ENCODE data around the gene MYRFL.

MYRFL gene

GRCh38 chr12:69896653-69897381, 71.8 kb downstream of the MYRFL start:
- DNase-seq (ENCODE audit: low read depth, low spot score), result no peak

- no peak for DNase-seq (ENCODE audit: low read depth, low spot score)
These were observed 72.7 kb downstream of the MYRFL start for GRCh38 chr12:69897744-69898143.

- DNase-seq (ENCODE audit: low read depth, low spot score), result no peak
These were observed 73.2 kb downstream of the MYRFL start for GRCh38 chr12:69898236-69898635.

GRCh38 chr12:69900720-69901131, 75.7 kb downstream of the MYRFL start:
- peak; percentile 50 for DNase-seq (ENCODE audit: low read depth, low spot score)

- DNase-seq (ENCODE audit: low read depth, low spot score), result no peak
These were observed 76.3 kb downstream of the MYRFL start for GRCh38 chr12:69901221-69901905.

- no peak for DNase-seq (ENCODE audit: low read depth, low spot score)
These were observed 78.5 kb downstream of the MYRFL start for GRCh38 chr12:69903548-69903947.

GRCh38 chr12:69904777-69905176, 79.8 kb downstream of the MYRFL start:
- DNase-seq (ENCODE audit: low read depth, low spot score), result no peak

- no peak for DNase-seq (ENCODE audit: low read depth, low spot score)
These were observed 80.8 kb downstream of the MYRFL start for GRCh38 chr12:69905801-69906200.

GRCh38 chr12:69906411-69907216, 81.6 kb downstream of the MYRFL start:
- no peak for DNase-seq (ENCODE audit: low read depth, low spot score)

- DNase-seq (ENCODE audit: low read depth, low spot score), result no peak
These were observed 83.2 kb downstream of the MYRFL start for GRCh38 chr12:69908203-69908602.

GRCh38 chr12:69910694-69911093, 85.7 kb downstream of the MYRFL start:
- no peak for DNase-seq (ENCODE audit: low read depth, low spot score)

- no peak for DNase-seq (ENCODE audit: low read depth, low spot score)
These were observed 88.5 kb downstream of the MYRFL start for GRCh38 chr12:69913526-69913925.

- DNase-seq (ENCODE audit: low read depth, low spot score), result no peak
These were observed 90.9 kb downstream of the MYRFL start for GRCh38 chr12:69915964-69916363.

GRCh38 chr12:69916544-69917235, 91.7 kb downstream of the MYRFL start:
- no peak for DNase-seq (ENCODE audit: low read depth, low spot score)

- no peak for DNase-seq (ENCODE audit: low read depth, low spot score)
These were observed 93.3 kb downstream of the MYRFL start for GRCh38 chr12:69918287-69918686.

- no peak for DNase-seq (ENCODE audit: low read depth, low spot score)
These were observed 94.5 kb downstream of the MYRFL start for GRCh38 chr12:69919495-69919894.

GRCh38 chr12:69921831-69922230, 96.8 kb downstream of the MYRFL start:
- no peak for DNase-seq (ENCODE audit: low read depth, low spot score)

GRCh38 chr12:69922999-69923398, 98.0 kb downstream of the MYRFL start:
- DNase-seq (ENCODE audit: low read depth, low spot score), result no peak

GRCh38 chr12:69925291-69925690, 100.3 kb downstream of the MYRFL start:
- DNase-seq (ENCODE audit: low read depth, low spot score), result no peak

GRCh38 chr12:69927164-69927563, 102.1 kb downstream of the MYRFL start:
- no peak for DNase-seq (ENCODE audit: low read depth, low spot score)

GRCh38 chr12:69929125-69929524, 104.1 kb downstream of the MYRFL start:
- no peak for DNase-seq (ENCODE audit: low read depth, low spot score)

GRCh38 chr12:69929531-69929930, 104.5 kb downstream of the MYRFL start:
- no peak for DNase-seq (ENCODE audit: low read depth, low spot score)
